IPS-20b (cell line): Measurements from ENCODE around the gene ATP5PO.
"Not testable (repeated sequence)": the region's sequence is repeated elsewhere in the genome, so short reads cannot be mapped to it uniquely, and the experiment has no call there.

Source experiments
- H3K27ac ChIP-seq: one replicate; pipeline ENCODE4 v1.5.1; 2013; ENCODE audit warnings: low read length
- H3K27me3 ChIP-seq: 2 replicates; pipeline ENCODE4 v1.6.1; 2013; ENCODE audit warnings: mild to moderate bottlenecking, low read length, inconsistent platforms; ENCODE audit not compliant: insufficient read depth
- H3K36me3 ChIP-seq: 2 replicates; pipeline ENCODE4 v1.6.1; 2013; ENCODE audit warnings: low read depth, mild to moderate bottlenecking, inconsistent platforms, low read length, moderate library complexity; ENCODE audit not compliant: insufficient read depth
- H3K4me1 ChIP-seq: 2 replicates; pipeline ENCODE4 v1.6.1; 2013; ENCODE audit warnings: mild to moderate bottlenecking, control low read depth, inconsistent platforms, low read length, moderate library complexity; ENCODE audit not compliant: insufficient read depth
- H3K4me3 ChIP-seq: 2 replicates; pipeline ENCODE4 v1.5.1; 2013; ENCODE audit warnings: mild to moderate bottlenecking, low read length, inconsistent platforms
- H3K9ac ChIP-seq: 2 replicates; pipeline ENCODE4 v1.6.1; 2013; ENCODE audit warnings: low read depth, mild to moderate bottlenecking, inconsistent platforms, low read length, moderate library complexity
- H3K9me3 ChIP-seq: 2 replicates; pipeline ENCODE4 v1.6.1; 2013; ENCODE audit warnings: mild to moderate bottlenecking, low read depth, low read length, inconsistent platforms; ENCODE audit not compliant: insufficient read depth

Gene ATP5PO

GRCh38 chr21:33875026-33875695 lies 40.4 kb downstream of the ATP5PO start:
- Histone ChIP-seq H3K4me3 (no peak overlapping the region), H3K27me3 (no peaks in the 10 kb centered on the region), H3K4me1 (no peaks in the 10 kb centered on the region), H3K9me3 (no peaks in the 10 kb centered on the region), H3K27ac (no peak overlapping the region), H3K9ac (no peak overlapping the region), H3K36me3 (no peaks in the 10 kb centered on the region)

GRCh38 chr21:33874161-33874560 lies 41.4 kb downstream of the ATP5PO start:
- Histone ChIP-seq H3K36me3 (no peaks in the 10 kb centered on the region), H3K9ac (no peak overlapping the region)

GRCh38 chr21:33872881-33873515 lies 42.6 kb downstream of the ATP5PO start:
- H3K4me3 ChIP-seq: no peak overlapping the region
- H3K9ac ChIP-seq: no peak overlapping the region
- no peaks in the 10 kb centered on the region for H3K36me3 ChIP-seq
- no peaks in the 10 kb centered on the region for H3K27me3 ChIP-seq
- H3K9me3 ChIP-seq: no peaks in the 10 kb centered on the region
- H3K27ac ChIP-seq: no peak overlapping the region
- H3K4me1 ChIP-seq: no peaks in the 10 kb centered on the region

More at GRCh38 chr21:33874161-33874560, 41.4 kb downstream of the ATP5PO start:
- H3K4me1 ChIP-seq: no peaks in the 10 kb centered on the region
- H3K27me3 ChIP-seq: no peaks in the 10 kb centered on the region
- no peaks in the 10 kb centered on the region for H3K9me3 ChIP-seq
- no peak overlapping the region for H3K4me3 ChIP-seq
- no peak overlapping the region for H3K27ac ChIP-seq

GRCh38 chr21:33871171-33871570 lies 44.4 kb downstream of the ATP5PO start:
- no peaks in the 10 kb centered on the region for H3K27me3 ChIP-seq
- no peak overlapping the region for H3K9ac ChIP-seq
- no peak overlapping the region for H3K27ac ChIP-seq
- H3K4me3 ChIP-seq: no peak overlapping the region
- H3K36me3 ChIP-seq: no peaks in the 10 kb centered on the region
- H3K4me1 ChIP-seq: no peaks in the 10 kb centered on the region
- H3K9me3 ChIP-seq: no peaks in the 10 kb centered on the region

- Histone ChIP-seq H3K36me3 (no peaks in the 10 kb centered on the region), H3K4me3 (no peak overlapping the region), H3K9ac (no peak overlapping the region), H3K27me3 (no peaks in the 10 kb centered on the region), H3K4me1 (no peaks in the 10 kb centered on the region), H3K27ac (no peak overlapping the region), H3K9me3 (no peaks in the 10 kb centered on the region)
These were observed 44.8 kb downstream of the ATP5PO start for GRCh38 chr21:33870768-33871167.

- Histone ChIP-seq H3K4me3 (no peak overlapping the region), H3K27ac (no peak overlapping the region), H3K9me3 (no peaks in the 10 kb centered on the region), H3K27me3 (no peaks in the 10 kb centered on the region), H3K4me1 (no peaks in the 10 kb centered on the region), H3K9ac (no peak overlapping the region), H3K36me3 (no peaks in the 10 kb centered on the region)
These were observed 45.7 kb downstream of the ATP5PO start for GRCh38 chr21:33869873-33870272.

- H3K27me3 ChIP-seq, H3K4me1 ChIP-seq, H3K4me3 ChIP-seq, H3K36me3 ChIP-seq, H3K27ac ChIP-seq, H3K9ac ChIP-seq, H3K9me3 ChIP-seq: not testable (repeated sequence)
These were observed 47.7 kb downstream of the ATP5PO start for GRCh38 chr21:33867868-33868267.

- no peaks in the 10 kb centered on the region for H3K4me1 ChIP-seq
- no peak overlapping the region for H3K9ac ChIP-seq
These were observed 48.8 kb downstream of the ATP5PO start for GRCh38 chr21:33866826-33867225.

GRCh38 chr21:33865996-33866575 lies 49.5 kb downstream of the ATP5PO start:
- Histone ChIP-seq H3K9ac (no peak overlapping the region), H3K36me3 (no peaks in the 10 kb centered on the region), H3K9me3 (no peaks in the 10 kb centered on the region), H3K4me1 (no peaks in the 10 kb centered on the region), H3K4me3 (no peak overlapping the region), H3K27me3 (no peaks in the 10 kb centered on the region), H3K27ac (no peak overlapping the region)

More at GRCh38 chr21:33866826-33867225, 48.8 kb downstream of the ATP5PO start:
- no peaks in the 10 kb centered on the region for H3K36me3 ChIP-seq
- no peak overlapping the region for H3K27ac ChIP-seq
- no peaks in the 10 kb centered on the region for H3K27me3 ChIP-seq
- H3K4me3 ChIP-seq: no peak overlapping the region
- no peaks in the 10 kb centered on the region for H3K9me3 ChIP-seq

- Histone ChIP-seq H3K27me3 (no peaks in the 10 kb centered on the region), H3K9ac (no peak overlapping the region), H3K4me3 (no peak overlapping the region), H3K9me3 (no peaks in the 10 kb centered on the region), H3K36me3 (no peaks in the 10 kb centered on the region), H3K4me1 (no peaks in the 10 kb centered on the region), H3K27ac (no peak overlapping the region)
These were observed 50.4 kb downstream of the ATP5PO start for GRCh38 chr21:33865176-33865575.

- H3K9me3 ChIP-seq: no peaks in the 10 kb centered on the region
- H3K36me3 ChIP-seq: no peaks in the 10 kb centered on the region
- H3K4me3 ChIP-seq: no peak overlapping the region
- H3K27me3 ChIP-seq: no peaks in the 10 kb centered on the region
- no peak overlapping the region for H3K9ac ChIP-seq
- peaks cover under 1% of the 10 kb centered on the region; the same call in 1 of the 2 replicates for H3K4me1 ChIP-seq
- H3K27ac ChIP-seq: no peak overlapping the region
These were observed 51.5 kb downstream of the ATP5PO start for GRCh38 chr21:33864150-33864549.

- not testable (repeated sequence) for H3K9ac ChIP-seq, H3K36me3 ChIP-seq, H3K9me3 ChIP-seq, H3K27me3 ChIP-seq, H3K4me3 ChIP-seq, H3K4me1 ChIP-seq, H3K27ac ChIP-seq
These were observed 52.4 kb downstream of the ATP5PO start for GRCh38 chr21:33863191-33863590.
